ENCODE results near the gene GFY.

Gene GFY

GRCh38 chr19:49408816-49409440, 16.3 kb upstream of the GFY start:
- DNase-seq: no peak

GRCh38 chr19:49409441-49410029, 15.7 kb upstream of the GFY start:
- peak; percentile 60 for DNase-seq

GRCh38 chr19:49411681-49412326, 13.4 kb upstream of the GFY start:
- no peak for DNase-seq

GRCh38 chr19:49413348-49413747, 11.8 kb upstream of the GFY start:
- no peak for DNase-seq

- no peak for DNase-seq
These were observed 10.9 kb upstream of the GFY start for GRCh38 chr19:49414256-49414655.

GRCh38 chr19:49415102-49415809, 9.9 kb upstream of the GFY start:
- DNase-seq: no peak

- DNase-seq: no peak
These were observed 9.4 kb upstream of the GFY start for GRCh38 chr19:49415810-49416200.

- DNase-seq: no peak
These were observed 8.1 kb upstream of the GFY start for GRCh38 chr19:49417088-49417487.

GRCh38 chr19:49418511-49418910, 6.7 kb upstream of the GFY start:
- no peak for DNase-seq

- no peak for DNase-seq
These were observed 6.0 kb upstream of the GFY start for GRCh38 chr19:49419173-49419572.

- DNase-seq: no peak
These were observed 5.0 kb upstream of the GFY start for GRCh38 chr19:49420227-49420626.

- DNase-seq: peak; percentile 81
These were observed 3.9 kb upstream of the GFY start for GRCh38 chr19:49421039-49421877.

GRCh38 chr19:49421878-49422202, 3.3 kb upstream of the GFY start:
- no peak for DNase-seq

- DNase-seq: peak; percentile 60
These were observed 2.6 kb upstream of the GFY start for GRCh38 chr19:49422407-49423070.

GRCh38 chr19:49423071-49423984, 1.9 kb upstream of the GFY start, which contains the start of gene PTH2:
Gene PTH2 (minus strand): TSS chr19:49423441. CDS start chr19:49423339, 102 bp downstream.
- no peak for DNase-seq

GRCh38 chr19:49423985-49424303, 1.2 kb upstream of the GFY start:
- DNase-seq: no peak

GRCh38 chr19:49425922-49426592, 869 bp downstream of the GFY start:
- DNase-seq: peak; percentile 34

GRCh38 chr19:49427339-49427738, 2.2 kb downstream of the GFY start:
- DNase-seq: no peak

GRCh38 chr19:49427855-49428546, 2.8 kb downstream of the GFY start:
- DNase-seq: peak; percentile 41

Data from hematopoietic multipotent progenitor cell treated with erythropoietin and hydrocortisone succinate and interleukin-3 and kit ligand, for 6 days (in vitro differentiated cells).